UCSD-AML1 (cell line): ENCODE results near the gene AKT2.

Source experiments
- DNase-seq: peaks from one replicate; lab custom pipeline; 2025; ENCODE audit not compliant: unreplicated experiment; lab: John Stamatoyannopoulos, UW

Gene AKT2

GRCh38 chr19:40237791-40238190 is 47.4 kb downstream of the AKT2 start:
- DNase-seq = no peak

DNA sequence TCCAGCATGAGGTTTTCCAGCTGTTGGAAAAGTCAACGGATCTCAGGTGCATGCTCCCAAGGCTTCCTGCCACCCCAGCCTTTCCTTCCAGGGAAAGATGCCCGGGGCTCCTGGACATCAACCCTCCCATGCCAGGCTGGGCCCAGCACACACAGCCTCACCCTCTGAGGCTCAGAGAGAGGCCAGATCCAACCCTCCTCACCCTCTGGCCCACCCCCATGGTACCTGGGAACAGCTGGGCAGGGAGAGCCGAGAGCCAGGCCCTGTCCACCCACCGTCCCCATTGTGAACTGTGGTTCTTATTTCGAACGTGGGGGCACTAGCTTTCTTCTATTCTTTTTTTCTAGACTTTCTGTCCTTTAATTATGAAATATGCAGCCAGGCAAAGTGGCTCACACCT is 48.8 kb downstream of the AKT2 start:
- DNase-seq = no peak

DNA sequence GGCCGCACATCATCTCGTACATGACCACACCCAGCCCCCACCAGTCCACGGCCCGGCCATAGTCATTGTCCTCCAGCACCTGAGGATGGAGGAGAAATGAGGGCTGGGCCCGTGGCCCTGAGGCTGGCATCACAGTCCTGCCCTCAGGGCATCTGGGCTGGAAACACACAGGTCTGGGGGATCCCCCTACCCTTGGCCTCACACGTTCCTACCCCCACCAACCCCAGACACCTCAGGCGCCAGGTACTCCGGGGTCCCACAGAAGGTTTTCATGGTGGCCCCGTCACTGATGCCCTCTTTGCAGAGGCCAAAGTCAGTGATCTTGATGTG is 49.2 kb downstream of the AKT2 start:
- DNase-seq = no peak

DNA sequence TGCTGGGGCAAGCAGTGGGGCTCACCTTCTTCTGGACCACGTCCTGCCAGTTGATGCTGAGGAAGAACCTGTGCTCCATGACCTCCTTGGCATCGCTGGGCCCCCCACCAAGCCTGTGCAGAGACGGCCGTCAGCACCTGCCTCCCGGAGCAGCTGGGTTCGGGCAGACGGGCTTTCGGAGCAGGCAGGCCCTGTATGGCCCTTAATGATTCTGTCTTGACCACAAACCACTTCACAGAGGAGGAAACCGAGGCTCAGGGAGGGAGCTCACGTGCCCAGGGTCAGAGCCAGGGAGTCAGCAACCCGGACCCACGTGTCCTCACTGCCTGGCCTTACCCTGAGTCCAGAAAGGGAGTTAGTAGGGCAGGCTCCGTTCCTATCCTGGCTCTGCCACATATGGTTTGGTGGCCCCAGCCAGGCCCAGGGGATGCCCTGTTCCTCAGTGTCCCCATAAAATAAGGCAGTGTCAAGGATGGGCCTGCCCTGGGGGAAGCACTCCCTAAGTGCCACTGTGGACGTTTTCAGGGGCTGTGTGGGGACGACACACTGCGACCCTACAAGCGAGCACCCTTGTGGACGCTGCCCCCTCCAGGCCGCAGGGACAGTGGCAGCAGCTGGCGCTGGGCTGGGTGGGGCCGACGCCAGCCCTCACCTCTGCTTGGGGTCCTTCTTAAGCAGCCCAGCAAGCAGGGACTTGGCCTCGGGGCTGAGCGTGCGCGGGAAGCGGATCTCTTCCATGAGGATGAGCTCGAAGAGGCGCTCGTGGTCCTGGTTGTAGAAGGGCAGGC is 49.7 kb downstream of the AKT2 start:
- DNase-seq = no peak

DNA sequence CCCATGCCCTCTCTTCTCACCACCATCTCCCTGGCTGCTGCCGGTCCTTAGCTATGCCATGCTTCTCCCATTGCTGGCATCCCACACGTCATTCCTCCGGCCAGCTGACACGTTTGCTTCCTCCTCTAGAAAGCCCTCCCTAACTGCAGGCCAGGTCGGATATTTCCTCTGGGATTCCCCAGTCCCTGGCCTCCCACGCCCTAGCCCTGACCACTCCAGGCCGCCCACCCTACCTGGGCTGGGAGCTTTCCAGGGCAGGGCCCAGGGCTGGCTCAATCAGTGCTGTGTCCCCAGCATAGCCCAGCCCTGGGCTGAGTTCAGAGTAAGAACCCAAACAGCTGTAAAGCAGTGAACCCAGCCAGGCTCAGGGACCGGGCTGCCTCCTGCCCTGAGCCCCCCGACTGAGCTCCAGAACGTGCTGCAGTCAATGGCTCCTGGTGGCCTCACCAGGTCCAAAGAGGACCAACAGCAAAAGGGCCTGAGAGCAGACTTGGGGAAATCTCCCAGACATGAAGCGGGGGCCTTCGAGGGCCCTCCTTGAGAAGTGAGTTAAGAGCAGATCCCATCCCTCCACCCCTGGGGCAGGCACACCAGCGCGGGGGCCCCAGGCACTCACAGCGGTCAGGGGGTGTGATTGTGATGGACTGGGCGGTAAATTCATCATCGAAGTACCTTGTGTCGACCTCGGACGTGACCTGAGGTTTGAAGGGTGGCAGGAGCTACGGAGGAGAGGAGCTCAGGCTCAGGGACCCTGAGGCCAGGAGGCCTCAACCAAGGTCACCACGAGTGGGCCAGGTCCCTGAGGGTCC is 50.5 kb downstream of the AKT2 start:
- no peak for DNase-seq

DNA sequence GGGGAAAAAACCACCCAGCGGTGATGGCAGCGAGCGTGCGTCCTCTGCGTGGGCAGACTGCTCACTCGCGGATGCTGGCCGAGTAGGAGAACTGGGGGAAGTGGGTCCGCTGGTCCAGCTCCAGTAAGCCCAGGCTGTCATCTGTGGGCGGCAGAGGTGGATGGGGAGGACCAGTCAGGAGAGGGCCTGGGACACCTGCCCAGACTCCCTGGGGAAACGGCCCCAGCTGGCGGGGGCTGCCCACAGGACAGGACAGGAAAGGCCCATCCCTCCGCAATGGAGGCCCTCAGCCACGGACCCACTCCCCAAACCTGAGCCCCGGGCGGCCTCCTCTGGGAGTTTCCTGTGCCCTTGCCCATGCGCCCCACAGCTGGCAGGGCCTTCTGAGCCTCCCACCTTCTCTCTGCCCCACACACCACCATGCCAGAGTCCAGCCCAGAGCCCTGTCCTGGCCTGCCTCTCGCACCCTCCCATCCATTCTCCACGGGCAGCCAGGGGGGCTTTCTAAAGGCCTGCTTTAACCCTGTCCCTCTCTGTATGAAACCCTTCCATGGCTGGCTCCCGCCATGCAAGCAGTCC is 51.2 kb downstream of the AKT2 start:
- no peak for DNase-seq

DNA sequence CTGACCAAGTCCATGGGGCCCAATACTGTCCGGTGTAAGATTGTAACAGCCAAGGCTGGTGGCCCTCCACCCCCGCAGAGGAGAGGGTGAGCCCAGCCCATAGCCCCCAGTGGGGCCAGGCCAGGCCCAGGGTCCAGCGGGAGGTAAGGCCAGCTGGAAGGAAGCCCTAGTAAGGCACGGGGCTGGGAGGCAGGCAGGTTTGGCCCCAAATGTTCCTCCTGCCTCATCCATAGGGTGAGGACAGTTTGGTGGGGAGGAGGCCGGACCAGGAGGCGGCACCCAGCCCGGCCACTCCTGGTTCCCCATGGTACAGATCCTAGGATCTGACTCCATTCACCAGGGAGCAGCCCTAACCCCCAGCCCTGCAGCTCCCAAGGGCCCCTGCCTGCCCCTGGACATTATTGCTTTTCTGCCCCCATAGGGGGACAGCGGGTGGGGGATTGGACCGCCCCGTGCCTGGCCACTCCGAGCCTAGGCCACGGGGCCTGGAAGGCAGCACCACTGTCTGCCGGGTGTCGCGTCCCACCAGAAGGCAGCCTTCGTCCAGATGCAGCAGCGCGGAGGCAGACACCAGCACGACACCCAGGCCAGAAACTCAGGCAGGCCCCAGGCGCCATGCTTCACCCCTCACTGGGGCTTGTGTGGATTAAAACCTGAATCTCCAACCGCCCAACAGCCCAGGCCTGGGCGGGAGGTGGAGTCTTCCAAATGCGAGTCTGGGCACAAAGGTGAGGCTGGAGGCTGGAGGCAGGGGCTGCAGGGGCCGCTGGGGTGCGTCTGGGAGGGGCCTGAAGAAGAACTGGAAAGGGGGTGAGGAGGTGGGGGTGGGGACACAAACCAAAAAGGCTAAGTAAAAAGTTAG is 52.0 kb downstream of the AKT2 start:
- DNase-seq = no peak

GRCh38 chr19:40232479-40232878 is 52.7 kb downstream of the AKT2 start:
- DNase-seq = no peak

DNA sequence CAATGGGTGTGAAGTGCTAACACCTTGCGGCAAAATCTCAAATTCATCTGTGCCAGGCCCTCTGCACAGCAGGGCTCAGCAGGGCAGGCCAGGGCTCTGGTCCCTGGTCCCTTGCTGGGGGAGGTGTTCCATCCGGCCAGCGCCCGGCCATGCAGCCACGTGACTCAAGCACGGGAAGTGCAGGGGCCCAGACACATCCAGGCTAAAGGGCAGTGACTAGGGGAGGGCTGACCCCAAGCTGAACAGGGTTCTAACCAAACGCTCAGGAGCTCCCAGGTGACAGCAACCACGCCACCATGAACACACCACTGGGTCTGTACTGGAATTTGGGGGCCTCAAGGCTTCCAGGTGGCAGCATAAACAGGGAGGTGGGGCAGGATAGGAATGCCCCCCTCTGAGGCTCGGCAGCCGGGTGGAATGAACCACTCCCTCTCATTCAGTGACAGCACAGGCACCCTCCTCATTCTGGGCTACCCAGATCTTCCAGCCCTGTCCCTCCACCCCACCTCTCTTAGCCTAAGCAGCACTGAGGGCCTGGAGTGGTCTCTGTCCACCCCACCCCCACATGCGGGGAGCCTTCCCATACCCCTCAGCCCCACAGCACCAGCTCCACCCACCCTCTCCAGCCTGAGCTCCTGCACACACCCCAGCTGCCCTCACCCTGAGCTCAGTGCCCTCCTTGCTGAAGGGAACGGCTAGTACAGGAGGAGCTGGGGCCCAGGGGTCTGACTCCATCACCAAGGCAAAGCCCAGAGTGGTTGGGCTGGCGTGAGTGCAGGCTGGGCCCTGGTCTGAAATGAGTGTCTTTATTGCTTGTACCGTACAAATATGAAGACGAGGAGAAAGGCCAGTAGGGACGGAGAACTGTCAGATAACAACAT is 53.4 kb downstream of the AKT2 start:
- no peak for DNase-seq

DNA sequence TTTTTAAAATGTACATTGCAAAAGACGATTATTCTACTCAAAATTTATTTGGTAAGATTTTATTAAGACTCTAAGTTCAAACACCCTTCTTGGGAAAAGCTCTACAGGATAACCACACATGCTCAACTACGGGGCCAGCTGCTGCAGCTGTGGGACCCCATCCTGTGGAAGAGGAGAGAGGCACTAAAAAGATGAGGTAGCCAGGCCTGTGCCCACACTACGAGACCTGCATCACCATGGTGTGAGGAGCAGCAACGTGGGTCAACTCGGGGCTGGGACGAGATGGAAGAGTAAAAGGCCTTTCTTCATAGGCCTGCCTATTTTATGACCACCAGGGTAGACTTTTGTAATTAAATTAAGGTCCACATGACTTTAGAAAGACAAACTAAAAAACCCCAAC is 54.1 kb downstream of the AKT2 start:
- DNase-seq = no peak

GRCh38 chr19:40229926-40230417 is 55.2 kb downstream of the AKT2 start:
- no peak for DNase-seq

DNA sequence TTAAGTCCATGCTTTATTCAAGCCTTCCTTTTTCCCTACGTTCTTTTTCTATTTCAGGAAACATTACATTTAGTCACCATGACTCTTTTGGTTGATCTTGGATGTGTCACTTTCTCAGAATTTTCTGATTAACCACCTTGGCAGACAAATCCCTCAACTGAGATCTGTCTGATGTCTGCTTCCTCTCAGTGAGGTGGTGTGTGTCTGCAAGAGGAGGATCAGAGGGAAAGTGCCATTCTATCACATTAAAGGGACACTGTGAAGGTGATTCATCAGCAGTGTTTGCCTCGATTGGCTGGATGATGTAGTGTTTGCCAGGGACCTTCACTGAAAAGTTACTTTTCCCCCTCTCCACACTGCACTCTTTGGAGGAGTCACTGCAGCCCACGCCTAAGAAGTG is 55.7 kb downstream of the AKT2 start:
- no peak for DNase-seq

GRCh38 chr19:40228863-40229262 is 56.3 kb downstream of the AKT2 start:
- no peak for DNase-seq

GRCh38 chr19:40228346-40228745 is 56.8 kb downstream of the AKT2 start:
- DNase-seq = no peak

GRCh38 chr19:40225440-40226305 is 59.5 kb downstream of the AKT2 start:
- DNase-seq = no peak

DNA sequence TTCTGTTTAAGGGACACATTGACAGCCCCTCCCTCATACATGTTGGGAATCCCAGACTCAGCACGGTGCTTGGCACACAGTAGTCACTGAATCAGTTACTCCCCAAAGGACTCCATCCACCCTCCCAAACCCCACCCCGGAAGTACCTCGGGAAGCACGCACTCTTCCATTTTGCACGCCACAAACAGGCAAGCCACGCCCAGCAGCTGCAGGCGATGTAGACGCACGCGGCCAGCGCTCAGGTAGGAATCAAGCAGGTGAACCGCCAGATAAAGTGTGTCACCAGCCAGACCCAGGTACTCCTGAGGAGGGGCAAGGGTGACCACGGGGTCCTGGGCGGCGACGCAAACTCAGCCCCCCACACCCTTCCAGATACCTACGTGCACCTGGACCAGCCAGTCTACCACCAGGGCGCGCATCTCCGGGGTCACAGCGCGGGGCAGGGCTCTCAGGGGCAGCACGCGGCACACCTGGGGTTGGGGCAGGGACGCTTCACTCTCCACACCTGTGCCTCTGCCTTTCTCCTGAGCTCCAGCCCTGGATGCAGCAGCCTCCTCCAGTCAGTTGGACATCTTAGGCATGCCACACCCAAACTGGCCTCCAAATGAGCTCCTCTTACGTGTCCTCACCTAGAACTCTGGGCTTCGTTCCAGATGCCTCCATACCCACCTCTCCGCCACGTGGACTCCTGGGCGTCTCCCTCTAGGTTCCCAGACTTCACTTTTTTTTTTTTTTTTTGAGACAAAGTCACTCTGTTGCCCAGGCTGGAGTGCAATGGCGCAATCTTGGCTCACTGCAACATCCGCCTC is 60.6 kb downstream of the AKT2 start:
- no peak for DNase-seq

DNA sequence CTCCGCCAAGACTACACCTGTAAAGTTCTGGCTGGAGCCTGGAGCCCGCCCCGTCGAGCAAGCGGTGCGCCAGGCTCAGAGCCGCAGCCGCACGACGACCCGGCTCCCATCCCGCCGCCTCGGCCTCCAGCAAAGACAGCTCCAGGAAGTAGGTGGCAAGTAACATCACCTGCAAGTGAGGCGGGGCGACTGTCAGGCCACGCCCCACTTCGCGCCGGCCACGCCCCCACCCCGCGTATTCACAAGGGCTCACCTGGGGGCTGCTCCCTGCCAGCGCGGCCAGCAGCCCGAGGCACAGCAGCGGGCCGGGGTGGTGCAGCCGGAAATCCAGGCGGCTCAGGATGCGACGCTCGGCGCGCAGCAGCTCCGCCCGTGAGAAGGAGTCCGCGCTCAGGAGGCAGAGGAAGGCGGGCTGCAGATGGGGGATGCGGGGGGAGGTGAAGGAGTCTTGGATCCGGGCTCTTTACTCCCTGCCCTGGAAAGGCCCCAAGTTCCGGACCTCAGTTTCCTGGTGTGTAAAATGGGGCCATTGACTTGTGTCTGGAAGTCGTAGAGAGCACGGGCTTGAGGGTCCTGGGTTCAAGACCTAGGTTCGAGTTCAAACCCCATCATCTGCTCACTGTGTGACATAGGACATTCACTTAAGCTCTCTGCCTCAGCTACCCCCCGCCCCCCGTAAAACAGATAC is 61.9 kb downstream of the AKT2 start:
- DNase-seq = no peak
